Breast epithelium (tissue), 3 donors: ENCODE measurements around the gene CREB3L4.

Experiments
- POLR2A ChIP-seq: fragments of 450-650 bp; IDR thresholded peaks from one replicate; pipeline ENCODE4 v1.6.1; 2016; ENCODE audit warnings: antibody characterized with exemption, mild to moderate bottlenecking, moderate library complexity
- TF ChIP-seq, protein P1 (sequence below), 3 donors: fragments of 450-650 bp; IDR thresholded peaks; one replicate each; pipeline ENCODE4 v1.5.1; 2016 to 2017; ENCODE audit warnings: antibody characterized with exemption in 3 of 3, mild to moderate bottlenecking in 3 of 3, moderate library complexity in 3 of 3

DNA sequence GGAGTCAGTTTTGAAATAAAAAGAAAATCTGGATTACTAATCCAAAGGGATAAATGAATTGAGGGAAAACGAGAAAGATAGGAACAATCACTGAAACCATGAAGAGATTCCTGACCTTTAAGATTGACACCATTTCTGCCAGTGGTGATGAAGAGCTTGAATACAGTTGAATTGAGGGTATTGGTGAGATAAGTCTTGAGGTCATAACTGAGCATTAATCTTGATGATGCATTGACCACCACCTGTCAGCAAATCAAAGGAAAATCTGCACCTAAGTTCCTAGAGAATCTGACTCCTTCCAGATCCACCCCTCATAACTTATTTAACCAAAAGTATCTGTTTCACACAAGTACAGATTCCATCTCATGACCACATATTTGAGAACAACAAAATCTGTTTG is 44.4 kb downstream of the CREB3L4 start:
- TF ChIP-seq POLR2A = no peak
- TF ChIP-seq, protein P1, sequence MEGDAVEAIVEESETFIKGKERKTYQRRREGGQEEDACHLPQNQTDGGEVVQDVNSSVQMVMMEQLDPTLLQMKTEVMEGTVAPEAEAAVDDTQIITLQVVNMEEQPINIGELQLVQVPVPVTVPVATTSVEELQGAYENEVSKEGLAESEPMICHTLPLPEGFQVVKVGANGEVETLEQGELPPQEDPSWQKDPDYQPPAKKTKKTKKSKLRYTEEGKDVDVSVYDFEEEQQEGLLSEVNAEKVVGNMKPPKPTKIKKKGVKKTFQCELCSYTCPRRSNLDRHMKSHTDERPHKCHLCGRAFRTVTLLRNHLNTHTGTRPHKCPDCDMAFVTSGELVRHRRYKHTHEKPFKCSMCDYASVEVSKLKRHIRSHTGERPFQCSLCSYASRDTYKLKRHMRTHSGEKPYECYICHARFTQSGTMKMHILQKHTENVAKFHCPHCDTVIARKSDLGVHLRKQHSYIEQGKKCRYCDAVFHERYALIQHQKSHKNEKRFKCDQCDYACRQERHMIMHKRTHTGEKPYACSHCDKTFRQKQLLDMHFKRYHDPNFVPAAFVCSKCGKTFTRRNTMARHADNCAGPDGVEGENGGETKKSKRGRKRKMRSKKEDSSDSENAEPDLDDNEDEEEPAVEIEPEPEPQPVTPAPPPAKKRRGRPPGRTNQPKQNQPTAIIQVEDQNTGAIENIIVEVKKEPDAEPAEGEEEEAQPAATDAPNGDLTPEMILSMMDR (IDR thresholded peaks at IDR 0.05) = no peak
